ENCODE data around the gene MSI2. TPM values are rescaled to one million over a fixed set of nuclear protein-coding genes. Genes with fewer than 3 reads are reported as not detected.

The MSI2 gene
- total RNA-seq, 1 experiment from 2014 or later: 169 TPM

Small RNA genes within 50 kb of the gene (small RNA-seq; reads per million reads assigned to genes)
- gene RN7SL449P (not detected), gene RNU7-134P (not detected)

Other genes with a start within 250 kb of the MSI2 start
- 56.1 and 71.2 TPM in 2 replicates for gene AKAP1, start 171.3 kb upstream of the MSI2 start, total RNA-seq (2014; rRNA removed; shearing (Covaris generic); ENCODE audit: low replicate concordance)